Measurements from ENCODE around the gene SYT12. TPM values are rescaled to one million over a fixed set of nuclear protein-coding genes. Genes with fewer than 3 reads are reported as not detected.

SYT12 gene
- total and polyA plus RNA-seq, 12 donors = 0.67 to 55.6 (median 3.4) TPM

- intact Hi-C loops (cut with DNase I) = loop anchor here (10.0 kb wide), 2 partner anchors 89 to 229 kb away; no protein-coding TSS in a partner anchor
- no peak for DNase-seq
- TF ChIP-seq POLR2A (IDR thresholded peaks at IDR 0.05) = no peak
- no peak for TF ChIP-seq CTCF (IDR thresholded peaks at IDR 0.05)
Measured at GRCh38 chr11:67085617-67086016, 62.7 kb downstream of the SYT12 start.

GRCh38 chr11:67090717-67091116, 67.8 kb downstream of the SYT12 start:
- Histone ChIP-seq H3K27me3 (no peaks in the 10 kb centered on the region), H3K9me3 (replicated peaks in 1 of 3) (no peaks in the 10 kb centered on the region), H3K36me3 (replicated peaks in 1 of 2) (no peaks in the 10 kb centered on the region), H3K4me1 (replicated peaks in 1 of 2) (no peaks in the 10 kb centered on the region), H3K4me3 (no peak overlapping the region), H3K27ac (no peak overlapping the region)
- intact Hi-C loops (cut with DNase I) = no loop called here
- DNase-seq = no peak
- WGBS, 4 donors = 91 to 95% (median 93%) methylated on average over 8 of the region's 8 CpGs
- TF ChIP-seq CTCF (IDR thresholded peaks at IDR 0.05) (no peak), POLR2A (IDR thresholded peaks at IDR 0.05) (no peak)

More at GRCh38 chr11:67085617-67086016, 62.7 kb downstream of the SYT12 start:
- Histone ChIP-seq H3K27me3 (no peaks in the 10 kb centered on the region), H3K4me1 (replicated peaks in 1 of 2) (peaks cover 0 to 8% of the 10 kb centered on the region in 2 donors), H3K4me3 (no peak overlapping the region), H3K27ac (no peak overlapping the region), H3K36me3 (replicated peaks in 1 of 2) (no peaks in the 10 kb centered on the region), H3K9me3 (replicated peaks in 1 of 3) (no peaks in the 10 kb centered on the region)
- WGBS, 4 donors = 86 to 93% (median 91%) methylated on average over 5 of the region's 5 CpGs

- no peaks in the 10 kb centered on the region for H3K36me3 ChIP-seq (replicated peaks in 1 of 2)
- 50 to 93% (median 79%) methylated on average over 1 of the region's 1 CpG for WGBS, 4 donors
- intact Hi-C loops (cut with DNase I) = no loop called here
Measured at GRCh38 chr11:67095214-67095507, 72.2 kb downstream of the SYT12 start.

GRCh38 chr11:67098799-67099429, 76.0 kb downstream of the SYT12 start:
- TF ChIP-seq CTCF (IDR thresholded peaks at IDR 0.05) = no peak
- no peak for TF ChIP-seq POLR2A (IDR thresholded peaks at IDR 0.05)
- intact Hi-C loops (cut with DNase I) = no loop called here
- Histone ChIP-seq H3K4me3 (no peak overlapping the region), H3K36me3 (replicated peaks in 1 of 2) (no peaks in the 10 kb centered on the region), H3K4me1 (replicated peaks in 1 of 2) (no peaks in the 10 kb centered on the region), H3K27me3 (no peaks in the 10 kb centered on the region), H3K9me3 (replicated peaks in 1 of 3) (no peaks in the 10 kb centered on the region), H3K27ac (no peak overlapping the region)
- DNase-seq = no peak
- 83 to 87% (median 84%) methylated on average over 6 of the region's 6 CpGs for WGBS, 4 donors

More at GRCh38 chr11:67095214-67095507, 72.2 kb downstream of the SYT12 start:
- TF ChIP-seq CTCF (IDR thresholded peaks at IDR 0.05) (no peak), POLR2A (IDR thresholded peaks at IDR 0.05) (no peak)
- Histone ChIP-seq H3K4me3 (no peak overlapping the region), H3K4me1 (replicated peaks in 1 of 2) (no peaks in the 10 kb centered on the region), H3K27ac (no peak overlapping the region), H3K27me3 (no peaks in the 10 kb centered on the region), H3K9me3 (replicated peaks in 1 of 3) (no peaks in the 10 kb centered on the region)
- no peak for DNase-seq
